Measurements from ENCODE around the gene NAV2.

The NAV2 gene

DNA sequence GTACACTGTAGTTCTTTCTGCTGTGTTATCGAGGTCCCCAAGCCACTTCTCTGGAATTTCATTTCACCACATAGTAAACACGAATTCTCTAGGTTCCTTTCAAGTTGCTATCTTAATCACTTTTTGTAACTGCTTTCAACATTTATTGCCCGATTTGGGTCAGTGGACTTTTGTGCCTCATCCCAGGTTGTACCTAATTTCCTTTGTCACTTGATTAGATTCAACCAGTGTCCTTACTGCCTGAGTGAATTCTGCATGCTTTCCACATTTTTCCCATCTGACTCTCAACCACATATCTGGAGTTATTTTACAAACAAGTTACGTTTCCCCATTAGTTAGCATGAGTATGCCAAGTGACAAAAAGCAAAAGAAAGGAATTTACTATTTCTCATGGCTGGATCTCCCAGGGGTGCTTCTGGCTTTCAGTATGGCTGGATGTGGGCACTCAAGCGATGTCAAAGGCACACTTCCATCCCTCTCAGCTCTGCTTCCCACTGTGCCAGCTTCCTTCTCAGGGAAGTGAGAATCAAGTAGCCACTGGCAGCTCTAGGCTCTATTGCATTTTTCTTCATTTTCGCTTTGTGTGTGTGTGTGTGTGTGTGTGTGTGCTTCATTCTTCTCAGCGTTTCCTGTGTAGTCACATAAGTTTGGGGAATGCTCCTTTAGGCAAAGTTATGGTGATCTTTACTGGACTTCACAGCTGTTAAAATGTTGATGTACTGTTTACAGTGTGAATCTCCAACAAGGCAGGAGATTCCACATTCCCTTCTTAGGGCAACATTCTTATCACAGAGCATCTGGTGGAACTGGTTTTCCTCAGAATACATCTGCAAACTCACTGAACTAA lies 318.7 kb downstream of the NAV2 start:
- DNase-seq (ENCODE audit: low read depth in 4 of 4, low spot score in 1 of 4), result no peak

- DNase-seq (ENCODE audit: low read depth in 4 of 4, low spot score in 1 of 4), result no peak
Measured at GRCh38 chr11:20032127-20032526, 319.5 kb downstream of the NAV2 start.

GRCh38 chr11:20032577-20033260 lies 320.1 kb downstream of the NAV2 start:
- no peak for DNase-seq (ENCODE audit: low read depth in 4 of 4, low spot score in 1 of 4)

DNA sequence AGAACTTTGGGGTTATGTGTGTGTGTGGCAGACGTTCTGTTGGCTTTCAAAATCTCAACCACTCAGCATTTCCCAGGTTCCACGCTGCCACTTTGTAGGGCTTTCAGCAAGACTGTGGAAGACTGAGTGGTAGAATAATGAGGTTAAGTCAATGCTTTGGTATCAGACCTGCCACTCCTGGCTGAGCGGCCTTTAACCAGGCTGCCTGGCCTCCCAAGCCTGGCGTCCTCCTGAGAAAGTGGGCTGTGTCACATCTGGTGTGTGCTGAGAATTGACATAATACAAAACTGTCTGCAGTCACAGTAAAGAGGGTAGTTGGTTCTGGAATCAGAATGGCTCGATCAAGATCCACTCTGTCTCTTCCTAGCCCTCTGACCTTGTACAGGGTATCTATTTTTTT lies 321.2 kb downstream of the NAV2 start:
- no peak for DNase-seq (ENCODE audit: low read depth in 4 of 4, low spot score in 1 of 4)

- DNase-seq (ENCODE audit: low read depth in 4 of 4, low spot score in 1 of 4), result no peak
Measured at GRCh38 chr11:20034941-20035340, 322.3 kb downstream of the NAV2 start.

GRCh38 chr11:20035375-20035700 lies 322.7 kb downstream of the NAV2 start:
- no peak for DNase-seq (ENCODE audit: low read depth in 4 of 4, low spot score in 1 of 4)

DNA sequence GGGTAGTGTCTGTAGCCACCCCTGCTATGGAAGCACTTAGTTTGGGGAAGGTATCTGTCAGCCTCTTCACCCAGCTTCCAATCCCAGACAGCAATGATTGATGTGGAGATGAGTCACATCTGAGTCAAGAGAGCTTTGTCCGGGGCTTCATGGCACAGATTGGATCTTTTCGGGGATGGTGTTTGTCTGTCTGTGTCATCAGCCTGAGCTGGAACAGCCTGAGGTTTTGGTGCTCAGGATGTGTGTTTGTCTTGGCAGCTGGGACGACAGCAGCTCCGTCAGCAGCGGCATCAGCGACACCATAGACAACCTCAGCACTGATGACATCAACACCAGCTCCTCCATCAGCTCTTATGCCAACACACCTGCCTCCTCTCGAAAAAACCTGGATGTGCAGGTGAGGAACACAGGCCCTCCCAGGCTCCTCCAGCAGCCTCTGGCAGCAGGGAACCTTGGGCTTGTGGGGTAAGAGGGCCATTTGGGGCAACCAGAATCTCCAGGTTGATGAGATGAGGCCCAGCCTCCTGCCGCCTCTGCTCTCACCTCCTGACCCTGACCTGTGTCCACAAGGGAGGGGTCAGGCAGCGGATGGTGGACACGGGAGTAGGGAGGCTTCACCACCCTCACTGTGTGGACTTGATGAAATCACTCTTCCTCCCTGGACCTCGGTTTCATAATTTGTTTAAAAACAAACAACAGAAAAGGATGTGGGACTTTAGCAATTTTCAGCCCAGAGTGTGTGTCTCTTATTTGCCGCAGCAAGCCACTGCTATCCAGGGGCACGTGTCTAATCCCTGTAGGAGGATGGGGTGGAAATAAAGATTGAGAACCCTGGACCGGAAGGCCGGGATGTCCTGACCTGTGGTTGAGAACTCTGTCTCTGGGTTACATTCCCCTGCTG lies 323.3 kb downstream of the NAV2 start:
- DNase-seq (ENCODE audit: low read depth in 4 of 4, low spot score in 1 of 4), result no peak

- no peak for DNase-seq (ENCODE audit: low read depth in 4 of 4, low spot score in 1 of 4)
Measured at GRCh38 chr11:20036626-20037335, 324.1 kb downstream of the NAV2 start.

GRCh38 chr11:20037396-20038153 lies 324.9 kb downstream of the NAV2 start:
- DNase-seq (ENCODE audit: low read depth in 4 of 4, low spot score in 1 of 4), result no peak

DNA sequence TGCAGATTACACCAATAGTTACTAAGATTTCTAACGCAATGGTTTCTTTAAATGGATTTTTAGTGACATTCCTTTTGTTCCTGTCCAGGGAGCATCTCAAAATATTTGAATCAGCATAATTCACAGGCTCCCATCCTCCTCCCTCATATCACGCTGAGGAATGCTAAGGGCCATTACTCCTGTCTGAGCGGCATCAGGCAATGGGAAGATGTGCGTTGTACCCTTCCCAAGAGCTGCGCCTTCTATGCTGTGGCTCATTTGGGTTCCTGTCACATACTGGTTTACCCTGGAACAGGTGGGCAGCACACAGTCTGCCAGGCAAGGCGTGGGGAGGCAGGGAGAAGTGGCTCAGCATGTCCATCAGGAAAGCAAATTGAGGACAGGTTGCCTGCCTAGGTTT lies 325.8 kb downstream of the NAV2 start:
- no peak for DNase-seq (ENCODE audit: low read depth in 4 of 4, low spot score in 1 of 4)

DNA sequence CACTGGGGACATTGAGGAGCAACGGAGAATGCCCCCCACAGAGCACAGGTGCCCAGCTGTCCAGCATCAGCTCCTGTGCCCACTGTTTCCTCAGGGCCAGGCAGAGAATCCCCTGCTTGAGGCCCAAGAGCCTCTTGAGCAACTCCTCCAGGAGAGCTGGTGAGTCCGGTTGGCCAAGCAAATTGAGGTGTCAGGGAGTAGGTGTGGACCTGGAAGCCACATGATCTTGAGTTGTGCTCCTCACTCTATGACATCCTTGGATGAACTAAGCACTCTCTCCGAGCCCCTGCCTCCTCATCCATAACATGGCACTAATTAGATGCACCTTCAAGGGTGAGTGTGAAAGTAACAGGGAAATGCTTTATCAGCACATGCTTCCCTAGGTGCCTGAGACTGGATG lies 326.3 kb downstream of the NAV2 start:
- no peak for DNase-seq (ENCODE audit: low read depth in 4 of 4, low spot score in 1 of 4)

DNA sequence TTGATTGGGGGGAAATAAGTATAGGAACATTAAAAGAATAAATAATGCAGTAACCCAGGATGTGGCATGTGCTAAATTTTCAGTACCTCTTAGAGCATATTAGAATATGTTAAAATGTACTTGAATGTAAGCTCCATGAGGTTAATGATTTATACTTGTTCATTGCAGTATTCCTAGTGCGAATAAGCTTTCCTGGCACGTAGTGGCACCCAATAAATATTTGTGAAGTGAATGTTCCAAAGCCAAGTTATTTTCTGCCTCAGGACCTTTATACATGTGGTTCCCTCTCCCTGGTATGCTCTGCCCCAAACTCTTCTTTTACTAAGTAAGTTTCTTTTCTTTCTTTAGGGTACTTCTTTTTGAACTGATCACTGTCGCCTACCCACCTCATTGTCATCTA lies 328.9 kb downstream of the NAV2 start:
- DNase-seq (ENCODE audit: low read depth in 4 of 4, low spot score in 1 of 4), result no peak

DNA sequence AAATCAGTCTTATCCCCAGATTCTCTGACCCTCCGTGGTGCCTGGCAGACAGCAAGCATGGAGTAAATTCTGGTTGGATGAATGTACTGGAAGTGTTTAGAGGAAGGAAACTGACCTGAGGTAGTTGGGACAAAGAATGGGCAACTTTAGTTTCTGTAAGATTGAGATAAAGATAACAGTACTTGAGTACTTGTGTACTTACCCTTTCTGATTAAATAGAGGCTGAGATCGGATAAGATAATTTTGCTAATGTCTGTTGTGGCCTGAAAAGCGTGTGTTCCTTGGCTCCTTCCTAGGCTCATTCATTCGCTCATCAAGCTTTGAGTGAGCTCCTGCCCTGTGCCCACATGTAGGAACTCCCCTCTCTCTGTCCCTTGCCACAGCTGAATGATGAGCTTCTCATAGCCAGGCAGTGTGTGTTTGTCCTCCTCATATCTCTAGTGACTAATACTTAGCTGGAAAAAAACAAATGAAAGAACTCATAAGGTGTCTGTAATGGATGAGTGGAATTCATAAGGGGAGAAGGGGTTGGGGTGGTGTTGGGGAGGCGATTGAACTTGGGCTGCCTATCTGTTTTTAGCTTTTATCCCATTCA lies 329.5 kb downstream of the NAV2 start:
- DNase-seq (ENCODE audit: low read depth in 4 of 4, low spot score in 1 of 4), result no peak

DNA sequence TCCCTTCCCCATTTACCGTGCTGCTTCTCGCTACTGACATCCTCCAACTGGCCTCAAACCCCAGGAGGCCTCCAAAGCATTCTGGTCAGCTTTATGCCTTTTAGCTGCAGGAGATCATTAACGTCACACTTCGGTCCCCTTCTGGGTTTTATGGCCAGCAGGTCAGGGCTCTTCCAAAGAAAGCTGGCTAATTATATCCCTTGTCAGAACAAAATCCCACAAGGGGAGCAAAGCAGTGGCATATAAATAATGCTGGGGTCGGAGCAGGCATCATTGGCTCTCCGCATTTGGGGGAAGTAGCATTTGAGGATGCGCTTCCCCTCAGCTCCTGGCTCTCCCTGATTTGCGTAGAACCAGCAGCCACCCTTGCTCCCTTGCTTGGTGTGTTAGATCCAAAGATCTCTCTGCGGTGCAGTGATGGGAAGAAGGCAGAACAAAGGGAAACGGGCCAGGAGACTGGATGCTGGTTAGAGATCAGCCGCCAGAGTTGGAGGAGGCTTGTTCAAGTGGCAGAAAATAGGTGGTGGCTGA lies 330.2 kb downstream of the NAV2 start:
- no peak for DNase-seq (ENCODE audit: low read depth in 4 of 4, low spot score in 1 of 4)

DNA sequence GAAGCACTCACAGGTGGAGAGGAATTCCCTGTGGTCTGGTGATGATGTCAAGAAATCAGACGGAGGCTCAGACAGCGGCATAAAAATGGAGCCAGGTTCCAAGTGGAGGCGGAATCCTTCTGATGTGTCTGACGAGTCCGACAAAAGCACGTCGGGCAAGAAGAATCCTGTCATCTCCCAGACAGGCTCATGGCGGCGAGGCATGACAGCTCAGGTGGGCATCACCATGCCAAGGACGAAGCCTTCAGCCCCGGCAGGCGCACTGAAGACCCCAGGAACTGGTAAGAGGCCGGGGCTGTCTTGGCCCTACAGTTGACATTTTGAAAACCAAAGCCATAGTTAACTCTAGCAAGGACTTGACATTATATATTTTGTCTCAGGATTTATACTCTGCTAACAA lies 331.4 kb downstream of the NAV2 start:
- DNase-seq (ENCODE audit: low read depth in 4 of 4, low spot score in 1 of 4), result no peak

DNA sequence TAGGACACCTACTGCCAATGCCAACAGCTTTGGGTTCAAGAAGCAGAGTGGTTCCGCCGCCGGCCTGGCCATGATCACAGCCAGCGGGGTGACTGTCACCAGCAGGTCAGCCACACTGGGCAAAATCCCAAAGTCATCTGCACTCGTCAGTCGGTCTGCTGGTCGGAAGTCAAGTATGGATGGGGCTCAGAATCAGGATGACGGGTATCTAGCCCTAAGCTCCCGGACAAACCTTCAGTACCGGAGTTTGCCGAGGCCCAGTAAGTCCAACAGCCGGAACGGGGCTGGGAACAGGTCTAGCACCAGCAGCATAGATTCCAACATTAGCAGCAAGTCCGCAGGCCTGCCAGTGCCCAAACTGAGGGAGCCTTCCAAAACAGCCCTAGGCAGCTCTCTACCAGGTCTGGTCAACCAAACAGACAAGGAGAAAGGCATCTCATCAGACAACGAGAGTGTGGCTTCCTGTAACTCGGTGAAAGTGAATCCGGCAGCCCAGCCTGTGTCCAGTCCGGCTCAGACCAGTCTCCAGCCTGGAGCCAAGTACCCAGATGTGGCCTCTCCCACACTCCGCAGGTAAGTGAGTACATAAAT lies 332.6 kb downstream of the NAV2 start:
- DNase-seq (ENCODE audit: low read depth in 4 of 4, low spot score in 1 of 4), result no peak

- no peak for DNase-seq (ENCODE audit: low read depth in 4 of 4, low spot score in 1 of 4)
Measured at GRCh38 chr11:20046416-20046815, 333.8 kb downstream of the NAV2 start.

GRCh38 chr11:20047006-20047768 lies 334.6 kb downstream of the NAV2 start:
- DNase-seq (ENCODE audit: low read depth in 4 of 4, low spot score in 1 of 4), result no peak

GRCh38 chr11:20047769-20048154 lies 335.1 kb downstream of the NAV2 start:
- DNase-seq (ENCODE audit: low read depth in 4 of 4, low spot score in 1 of 4), result no peak

Data from stimulated activated CD4-positive, alpha-beta T cell treated with anti-CD3 and anti-CD28 coated beads, Interleukin-1b, Interleukin-23, amount 100 ng/mL, for 24 hours (primary cell).